Liver (tissue), 9 donors: ENCODE measurements around the gene SLC4A5. TPM values are rescaled to one million over a fixed set of nuclear protein-coding genes. Genes with fewer than 3 reads are reported as not detected.

Experiments
- DNase-seq: peaks from one replicate; pipeline ENCODE4 v3.0.0-alpha.2; 2017; ENCODE audit warnings: low spot score
- H3K27ac ChIP-seq, 2 donors: one replicate each; pipeline ENCODE4 v1.7.0; 2013; ENCODE audit warnings: inconsistent platforms in 2 of 2, low read length in 2 of 2, control low read depth in 1 of 2, low read depth in 1 of 2, mild to moderate bottlenecking in 1 of 2
- H3K27me3 ChIP-seq, 4 donors: one replicate each; pipeline versions ENCODE4 v1.6.1 to v1.7.0; 2013; ENCODE audit warnings: low read length in 3 of 4, inconsistent platforms in 1 of 4, mild to moderate bottlenecking in 1 of 4, moderate library complexity in 1 of 4; ENCODE audit not compliant: control insufficient read depth in 4 of 4, insufficient read depth in 4 of 4
- H3K36me3 ChIP-seq, 4 donors: one replicate each; pipeline versions ENCODE4 v1.6.1 to v1.7.0; 2013; ENCODE audit warnings: low read length in 3 of 4, mild to moderate bottlenecking in 3 of 4, low read depth in 1 of 4, moderate library complexity in 1 of 4; ENCODE audit not compliant: control insufficient read depth in 4 of 4, insufficient read depth in 3 of 4
- H3K4me1 ChIP-seq, 4 donors: one replicate each; pipeline versions ENCODE4 v1.6.1 to v1.7.0; 2013; ENCODE audit warnings: low read length in 3 of 4, mild to moderate bottlenecking in 3 of 4, moderate library complexity in 1 of 4; ENCODE audit not compliant: control insufficient read depth in 4 of 4, insufficient read depth in 4 of 4
- H3K4me3 ChIP-seq, 3 donors: one replicate each; pipeline versions ENCODE4 v1.6.1 to v1.7.0; 2013; ENCODE audit warnings: low read length in 3 of 3, control low read depth in 1 of 3, low read depth in 1 of 3, mild to moderate bottlenecking in 1 of 3
- H3K9ac ChIP-seq, 2 donors: one replicate each; pipeline ENCODE4 v1.7.0; 2013; ENCODE audit warnings: low read length in 2 of 2, mild to moderate bottlenecking in 2 of 2, moderate library complexity in 2 of 2, control low read depth in 1 of 2, low read depth in 1 of 2
- H3K9me3 ChIP-seq, 4 donors: one replicate each; pipeline versions ENCODE4 v1.6.1 to v1.7.0; 2013; ENCODE audit warnings: low read length in 3 of 4; ENCODE audit not compliant: control insufficient read depth in 4 of 4
- EGR1 ChIP-seq, 2 donors: IDR thresholded peaks; 2 replicates each; pipeline ENCODE4 v1.6.1; 2016 to 2018; ENCODE audit warnings: antibody characterized with exemption in 2 of 2, low read depth in 2 of 2
- FOXA1 ChIP-seq: IDR thresholded peaks from 2 replicates; pipeline ENCODE4 v1.6.1; 2016; ENCODE audit warnings: antibody characterized with exemption
- FOXA2 ChIP-seq: IDR thresholded peaks from 2 replicates; pipeline ENCODE4 v1.6.1; 2016; ENCODE audit warnings: antibody characterized with exemption
- GABPA ChIP-seq, 2 donors: IDR thresholded peaks in 1 of 2; conservative IDR thresholded peaks in 1 of 2; 2 replicates each; pipeline ENCODE4 v1.6.1; 2016; ENCODE audit warnings: antibody characterized with exemption in 2 of 2, mild to moderate bottlenecking in 1 of 2, moderate library complexity in 1 of 2
- HNF4A ChIP-seq, 2 donors: conservative IDR thresholded peaks; 2 replicates each; pipeline ENCODE4 v1.6.1; 2016; ENCODE audit warnings: antibody characterized with exemption in 2 of 2, mild to moderate bottlenecking in 2 of 2
- HNF4G ChIP-seq: IDR thresholded peaks from 2 replicates; pipeline ENCODE4 v1.6.1; 2016; ENCODE audit warnings: antibody characterized with exemption
- JUND ChIP-seq, 2 donors: IDR thresholded peaks; 2 replicates each; pipeline ENCODE4 v1.6.1; 2016; ENCODE audit warnings: antibody characterized with exemption in 2 of 2
- MAX ChIP-seq: IDR thresholded peaks from 2 replicates; pipeline ENCODE4 v1.6.1; 2016; ENCODE audit warnings: antibody characterized with exemption
- NR2F2 ChIP-seq: IDR thresholded peaks from 2 replicates; pipeline ENCODE4 v1.6.1; 2016; ENCODE audit warnings: antibody characterized with exemption
- RAD21 ChIP-seq, 2 donors: IDR thresholded peaks; 2 replicates each; pipeline ENCODE4 v1.6.1; 2016; ENCODE audit warnings: antibody characterized with exemption in 2 of 2, mild to moderate bottlenecking in 2 of 2
- RXRA ChIP-seq, 2 donors: IDR thresholded peaks; 2 replicates each; pipeline ENCODE4 v1.6.1; 2017 to 2018; ENCODE audit warnings: antibody characterized with exemption in 2 of 2, mild to moderate bottlenecking in 1 of 2
- SP1 ChIP-seq: IDR thresholded peaks from 2 replicates; pipeline ENCODE4 v1.6.1; 2018; ENCODE audit warnings: antibody characterized with exemption, mild to moderate bottlenecking
- TAF1 ChIP-seq: conservative IDR thresholded peaks from 2 replicates; pipeline ENCODE4 v1.6.1; 2016; ENCODE audit warnings: antibody characterized with exemption, mild to moderate bottlenecking
- YY1 ChIP-seq: IDR thresholded peaks from 2 replicates; pipeline ENCODE4 v1.6.1; 2016; ENCODE audit warnings: antibody characterized with exemption, mild to moderate bottlenecking
- WGBS: extraction: QIAGEN DNeasy Blood & Tissue Kit; methylation state at CpG from one replicate; pipeline ENCODE4 v1.1.7; 2013; 5-methylcytosine and 5-hydroxymethylcytosine counted together
- polyA plus RNA-seq, 2 donors: library from polyadenylated mRNA; stranded (reverse) in 1 of 2; unstranded in 1 of 2; fragments of 200-250 nt in 1 of 2; fragments of >200 nt in 1 of 2; fragmentation: Nextera tagmentation in 1 of 2; extraction: Ambion mirVana in 1 of 2; gene quantifications; one replicate each; pipeline versions ENCODE4 v1.2.1 to v1.2.3, GENCODE V29; 2013 to 2015
- total RNA-seq, 2 donors: library from RNA; depleted of rRNA; stranded (reverse); fragments of >200 nt; gene quantifications; one replicate each; pipeline ENCODE4 v1.2.3, GENCODE V29; 2014
- TF ChIP-seq, protein P1 (sequence below): IDR thresholded peaks from 2 replicates; pipeline ENCODE4 v1.6.1; 2016; ENCODE audit warnings: antibody characterized with exemption
- TF ChIP-seq, protein P2 (sequence below): fragments of 150-350 bp; IDR thresholded peaks from 2 replicates; pipeline ENCODE4 v1.5.1; 2017; ENCODE audit warnings: improper control_type of control experiment, low read depth, low read length; ENCODE audit not compliant: missing input control
- TF ChIP-seq, protein P3 (sequence below): IDR thresholded peaks from 2 replicates; pipeline ENCODE4 v1.6.1; 2016; ENCODE audit warnings: antibody characterized with exemption
- TF ChIP-seq, protein P4 (sequence below): IDR thresholded peaks from 2 replicates; pipeline ENCODE4 v1.6.1; 2016; ENCODE audit warnings: antibody characterized with exemption, mild to moderate bottlenecking
- donor health status: healthy.
- donor health status: healthy.
- donor health status: healthy.
- donor health status: healthy.
- donor health status: healthy.

SLC4A5 gene
- total and polyA plus RNA-seq, 4 donors: 0.12 to 0.50 (median 0.29) TPM

DNA sequence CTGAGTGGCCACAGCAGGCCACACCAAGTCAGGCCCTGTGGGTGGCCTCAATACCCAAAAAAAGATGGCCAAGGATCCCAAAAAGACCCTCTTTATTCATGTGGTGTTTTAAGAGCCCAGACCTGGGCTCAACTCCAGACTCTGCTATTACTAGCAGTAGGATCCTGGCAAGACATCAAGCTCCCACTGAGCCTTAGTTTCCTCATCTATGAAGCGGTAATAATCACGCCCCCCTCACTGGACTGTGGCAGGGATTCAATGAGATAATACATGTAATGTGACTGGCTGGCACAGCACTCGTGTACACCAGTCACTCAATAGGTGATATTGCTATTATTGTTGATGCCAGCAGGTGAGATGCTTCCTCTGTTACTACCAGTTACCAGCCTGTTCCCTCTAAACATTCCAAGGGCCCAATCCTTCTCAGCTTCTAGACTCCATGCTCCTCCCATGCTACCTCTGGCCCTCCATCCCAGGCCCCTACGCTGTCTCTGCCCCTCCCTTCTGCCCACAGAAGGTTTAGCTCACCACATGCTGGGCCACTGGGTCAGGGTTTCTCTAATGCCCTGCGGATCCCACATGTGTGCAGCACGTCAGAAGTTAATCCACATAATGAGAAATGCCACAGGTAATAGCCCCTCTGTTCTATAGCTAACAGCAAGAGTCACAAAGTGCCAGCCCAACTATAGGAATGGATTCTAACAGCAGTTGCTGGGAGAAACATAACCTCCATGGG is 51.2 kb downstream of the SLC4A5 start:
- Histone ChIP-seq H3K9ac (no peak overlapping the region), H3K9me3 (no peaks in the 10 kb centered on the region), H3K36me3 (no peaks in the 10 kb centered on the region), H3K27me3 (no peaks in the 10 kb centered on the region), H3K27ac (no peak overlapping the region), H3K4me1 (no peaks in the 10 kb centered on the region), H3K4me3 (no peak overlapping the region)
- TF ChIP-seq NR2F2 (no peak), MAX (no peak), TAF1 (no peak), GABPA (IDR thresholded peaks at IDR 0.05 in 1 of 2, conservative IDR thresholded peaks at IDR 0.05 in 1 of 2) (no peak), RXRA (IDR thresholded peaks at IDR 0.05) (no peak), HNF4A (conservative IDR thresholded peaks at IDR 0.05) (no peak), RAD21 (IDR thresholded peaks at IDR 0.05) (no peak), SP1 (no peak), YY1 (no peak), HNF4G (no peak), FOXA2 (no peak), FOXA1 (no peak), JUND (IDR thresholded peaks at IDR 0.05) (no peak), EGR1 (IDR thresholded peaks at IDR 0.05; ENCODE audit: low read depth in 2 of 2) (no peak)
- TF ChIP-seq, protein P1, sequence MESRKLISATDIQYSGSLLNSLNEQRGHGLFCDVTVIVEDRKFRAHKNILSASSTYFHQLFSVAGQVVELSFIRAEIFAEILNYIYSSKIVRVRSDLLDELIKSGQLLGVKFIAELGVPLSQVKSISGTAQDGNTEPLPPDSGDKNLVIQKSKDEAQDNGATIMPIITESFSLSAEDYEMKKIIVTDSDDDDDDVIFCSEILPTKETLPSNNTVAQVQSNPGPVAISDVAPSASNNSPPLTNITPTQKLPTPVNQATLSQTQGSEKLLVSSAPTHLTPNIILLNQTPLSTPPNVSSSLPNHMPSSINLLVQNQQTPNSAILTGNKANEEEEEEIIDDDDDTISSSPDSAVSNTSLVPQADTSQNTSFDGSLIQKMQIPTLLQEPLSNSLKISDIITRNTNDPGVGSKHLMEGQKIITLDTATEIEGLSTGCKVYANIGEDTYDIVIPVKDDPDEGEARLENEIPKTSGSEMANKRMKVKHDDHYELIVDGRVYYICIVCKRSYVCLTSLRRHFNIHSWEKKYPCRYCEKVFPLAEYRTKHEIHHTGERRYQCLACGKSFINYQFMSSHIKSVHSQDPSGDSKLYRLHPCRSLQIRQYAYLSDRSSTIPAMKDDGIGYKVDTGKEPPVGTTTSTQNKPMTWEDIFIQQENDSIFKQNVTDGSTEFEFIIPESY: no peak
- TF ChIP-seq, protein P2, sequence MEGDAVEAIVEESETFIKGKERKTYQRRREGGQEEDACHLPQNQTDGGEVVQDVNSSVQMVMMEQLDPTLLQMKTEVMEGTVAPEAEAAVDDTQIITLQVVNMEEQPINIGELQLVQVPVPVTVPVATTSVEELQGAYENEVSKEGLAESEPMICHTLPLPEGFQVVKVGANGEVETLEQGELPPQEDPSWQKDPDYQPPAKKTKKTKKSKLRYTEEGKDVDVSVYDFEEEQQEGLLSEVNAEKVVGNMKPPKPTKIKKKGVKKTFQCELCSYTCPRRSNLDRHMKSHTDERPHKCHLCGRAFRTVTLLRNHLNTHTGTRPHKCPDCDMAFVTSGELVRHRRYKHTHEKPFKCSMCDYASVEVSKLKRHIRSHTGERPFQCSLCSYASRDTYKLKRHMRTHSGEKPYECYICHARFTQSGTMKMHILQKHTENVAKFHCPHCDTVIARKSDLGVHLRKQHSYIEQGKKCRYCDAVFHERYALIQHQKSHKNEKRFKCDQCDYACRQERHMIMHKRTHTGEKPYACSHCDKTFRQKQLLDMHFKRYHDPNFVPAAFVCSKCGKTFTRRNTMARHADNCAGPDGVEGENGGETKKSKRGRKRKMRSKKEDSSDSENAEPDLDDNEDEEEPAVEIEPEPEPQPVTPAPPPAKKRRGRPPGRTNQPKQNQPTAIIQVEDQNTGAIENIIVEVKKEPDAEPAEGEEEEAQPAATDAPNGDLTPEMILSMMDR: no peak
- TF ChIP-seq, protein P3, sequence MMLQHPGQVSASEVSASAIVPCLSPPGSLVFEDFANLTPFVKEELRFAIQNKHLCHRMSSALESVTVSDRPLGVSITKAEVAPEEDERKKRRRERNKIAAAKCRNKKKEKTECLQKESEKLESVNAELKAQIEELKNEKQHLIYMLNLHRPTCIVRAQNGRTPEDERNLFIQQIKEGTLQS: no peak
- DNase-seq: no peak
- 98% methylated on average over 6 of the region's 6 CpGs for WGBS

- no peak for DNase-seq
- Histone ChIP-seq H3K9me3 (no peaks in the 10 kb centered on the region), H3K36me3 (no peaks in the 10 kb centered on the region), H3K27me3 (no peaks in the 10 kb centered on the region), H3K4me1 (no peaks in the 10 kb centered on the region), H3K27ac (no peak overlapping the region), H3K9ac (no peak overlapping the region), H3K4me3 (no peak overlapping the region)
- 88% methylated on average over 2 of the region's 2 CpGs for WGBS
- TF ChIP-seq RXRA (IDR thresholded peaks at IDR 0.05) (no peak), TAF1 (no peak), RAD21 (IDR thresholded peaks at IDR 0.05) (no peak), EGR1 (IDR thresholded peaks at IDR 0.05; ENCODE audit: low read depth in 2 of 2) (no peak), YY1 (no peak), JUND (IDR thresholded peaks at IDR 0.05) (no peak), HNF4A (conservative IDR thresholded peaks at IDR 0.05) (no peak), GABPA (IDR thresholded peaks at IDR 0.05 in 1 of 2, conservative IDR thresholded peaks at IDR 0.05 in 1 of 2) (no peak), FOXA1 (no peak), HNF4G (no peak)
- TF ChIP-seq, protein P4, sequence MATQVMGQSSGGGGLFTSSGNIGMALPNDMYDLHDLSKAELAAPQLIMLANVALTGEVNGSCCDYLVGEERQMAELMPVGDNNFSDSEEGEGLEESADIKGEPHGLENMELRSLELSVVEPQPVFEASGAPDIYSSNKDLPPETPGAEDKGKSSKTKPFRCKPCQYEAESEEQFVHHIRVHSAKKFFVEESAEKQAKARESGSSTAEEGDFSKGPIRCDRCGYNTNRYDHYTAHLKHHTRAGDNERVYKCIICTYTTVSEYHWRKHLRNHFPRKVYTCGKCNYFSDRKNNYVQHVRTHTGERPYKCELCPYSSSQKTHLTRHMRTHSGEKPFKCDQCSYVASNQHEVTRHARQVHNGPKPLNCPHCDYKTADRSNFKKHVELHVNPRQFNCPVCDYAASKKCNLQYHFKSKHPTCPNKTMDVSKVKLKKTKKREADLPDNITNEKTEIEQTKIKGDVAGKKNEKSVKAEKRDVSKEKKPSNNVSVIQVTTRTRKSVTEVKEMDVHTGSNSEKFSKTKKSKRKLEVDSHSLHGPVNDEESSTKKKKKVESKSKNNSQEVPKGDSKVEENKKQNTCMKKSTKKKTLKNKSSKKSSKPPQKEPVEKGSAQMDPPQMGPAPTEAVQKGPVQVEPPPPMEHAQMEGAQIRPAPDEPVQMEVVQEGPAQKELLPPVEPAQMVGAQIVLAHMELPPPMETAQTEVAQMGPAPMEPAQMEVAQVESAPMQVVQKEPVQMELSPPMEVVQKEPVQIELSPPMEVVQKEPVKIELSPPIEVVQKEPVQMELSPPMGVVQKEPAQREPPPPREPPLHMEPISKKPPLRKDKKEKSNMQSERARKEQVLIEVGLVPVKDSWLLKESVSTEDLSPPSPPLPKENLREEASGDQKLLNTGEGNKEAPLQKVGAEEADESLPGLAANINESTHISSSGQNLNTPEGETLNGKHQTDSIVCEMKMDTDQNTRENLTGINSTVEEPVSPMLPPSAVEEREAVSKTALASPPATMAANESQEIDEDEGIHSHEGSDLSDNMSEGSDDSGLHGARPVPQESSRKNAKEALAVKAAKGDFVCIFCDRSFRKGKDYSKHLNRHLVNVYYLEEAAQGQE: no peak
- TF ChIP-seq, protein P3: no peak
- TF ChIP-seq, protein P2: no peak
These were observed 52.0 kb downstream of the SLC4A5 start for GRCh38 chr2:74291218-74291544.
